HL-60/S4 treated with phorbol 12-myristate 13-acetate at 8.2 ng/mL for 4 days and 3 days (cell line): ENCODE data around the gene ARID3A.

Source experiments
- in situ Hi-C: fragments of 300-500 bp; cut with MboI; formaldehyde crosslinking; loops from 2 replicates; pipeline ENCODE4 v1.15.0; 2022; ENCODE audit warnings: low sequenced_read_pairs

Gene ARID3A

GRCh38 chr19:996051-996838 lies 70.4 kb downstream of the ARID3A start:
- in situ Hi-C loops = loop anchor here (25.0 kb wide), 1 partner anchor 134 kb away; the partner anchor contains the start of genes CFD and ELANE

GRCh38 chr19:998064-998463 lies 72.2 kb downstream of the ARID3A start:
- in situ Hi-C loops = loop anchor here (25.0 kb wide), 1 partner anchor 136 kb away; the partner anchor contains the start of genes CFD and ELANE

- in situ Hi-C loops = loop anchor here (25.0 kb wide), 1 partner anchor 137 kb away; the partner anchor contains the start of genes CFD and ELANE
These were observed 73.5 kb downstream of the ARID3A start for GRCh38 chr19:999379-999719.

GRCh38 chr19:1000095-1000494 lies 74.3 kb downstream of the ARID3A start, which contains the start of gene GRIN3B:
TSS of gene GRIN3B (plus strand) at chr19:1000419. CDS start at chr19:1000438, 19 bp downstream.
- in situ Hi-C loops = no loop called here

GRCh38 chr19:1000591-1001537 lies 75.0 kb downstream of the ARID3A start:
- in situ Hi-C loops = no loop called here

GRCh38 chr19:1001538-1002166 lies 75.8 kb downstream of the ARID3A start:
- in situ Hi-C loops = no loop called here

- in situ Hi-C loops = no loop called here
These were observed 76.8 kb downstream of the ARID3A start for GRCh38 chr19:1002600-1002999.

GRCh38 chr19:1003283-1003682 lies 77.4 kb downstream of the ARID3A start:
- in situ Hi-C loops = no loop called here

- in situ Hi-C loops = no loop called here
These were observed 78.5 kb downstream of the ARID3A start for GRCh38 chr19:1004204-1004802.

GRCh38 chr19:1004803-1005664 lies 79.2 kb downstream of the ARID3A start:
- in situ Hi-C loops = no loop called here

GRCh38 chr19:1006711-1007398 lies 81.0 kb downstream of the ARID3A start:
- in situ Hi-C loops = no loop called here

GRCh38 chr19:1007399-1008251 lies 81.8 kb downstream of the ARID3A start:
- in situ Hi-C loops = no loop called here

GRCh38 chr19:1008268-1009040 lies 82.6 kb downstream of the ARID3A start:
- in situ Hi-C loops = no loop called here

- in situ Hi-C loops = no loop called here
These were observed 83.5 kb downstream of the ARID3A start for GRCh38 chr19:1009041-1009980.

- in situ Hi-C loops = no loop called here
These were observed 84.2 kb downstream of the ARID3A start for GRCh38 chr19:1009981-1010538.
